Lower leg skin (tissue), 4 donors: ENCODE data around the gene CHMP5. TPM values are rescaled to one million over a fixed set of nuclear protein-coding genes. Genes with fewer than 3 reads are reported as not detected.
A peak's percentile ranks its signal among the peaks of the same experiment; 100 is the strongest.

Source experiments
- DNase-seq, 2 donors: peaks; one replicate each; pipeline ENCODE4 v3.0.0-alpha.2; 2019; ENCODE audit warnings: low spot score in 2 of 2
- H3K4me3 ChIP-seq: fragments of 200-600 bp; sonication (generic); 2 replicates; pipeline ENCODE4 v1.5.1; 2017; ENCODE audit warnings: mild to moderate bottlenecking, low read depth; ENCODE audit not compliant: poor library complexity, severe bottlenecking
- POLR2A ChIP-seq, 2 donors: fragments of 450-650 bp; IDR thresholded peaks; one replicate each; pipeline ENCODE4 v1.6.1; 2016 to 2017; ENCODE audit warnings: antibody characterized with exemption in 2 of 2, mild to moderate bottlenecking in 1 of 2, moderate library complexity in 1 of 2
- WGBS, 2 donors: methylation state at CpG; one replicate each; pipeline ENCODE4 v1.1.5; 2018; 5-methylcytosine and 5-hydroxymethylcytosine counted together
- intact Hi-C: fragments of 100-400 bp; cut with DNase I; formaldehyde crosslinking; loops from one replicate; pipeline ENCODE4 v1.15.0; 2023; ENCODE audit warnings: low total_unique reads
- total RNA-seq, 4 donors: library from RNA; depleted of rRNA; stranded (reverse); fragments of >200 nt; gene quantifications; one replicate each; pipeline ENCODE4 v1.1.0, GENCODE V29; 2016
- TF ChIP-seq, protein P1 (sequence below), 3 donors: fragments of 450-650 bp; IDR thresholded peaks; one replicate each; pipeline ENCODE4 v1.5.1; 2016; ENCODE audit warnings: antibody characterized with exemption in 3 of 3, mild to moderate bottlenecking in 3 of 3, moderate library complexity in 2 of 3

Gene CHMP5
- total RNA-seq, 4 donors from 2014 or later, result 55.3 to 81.5 (median 65.6) TPM

DNA sequence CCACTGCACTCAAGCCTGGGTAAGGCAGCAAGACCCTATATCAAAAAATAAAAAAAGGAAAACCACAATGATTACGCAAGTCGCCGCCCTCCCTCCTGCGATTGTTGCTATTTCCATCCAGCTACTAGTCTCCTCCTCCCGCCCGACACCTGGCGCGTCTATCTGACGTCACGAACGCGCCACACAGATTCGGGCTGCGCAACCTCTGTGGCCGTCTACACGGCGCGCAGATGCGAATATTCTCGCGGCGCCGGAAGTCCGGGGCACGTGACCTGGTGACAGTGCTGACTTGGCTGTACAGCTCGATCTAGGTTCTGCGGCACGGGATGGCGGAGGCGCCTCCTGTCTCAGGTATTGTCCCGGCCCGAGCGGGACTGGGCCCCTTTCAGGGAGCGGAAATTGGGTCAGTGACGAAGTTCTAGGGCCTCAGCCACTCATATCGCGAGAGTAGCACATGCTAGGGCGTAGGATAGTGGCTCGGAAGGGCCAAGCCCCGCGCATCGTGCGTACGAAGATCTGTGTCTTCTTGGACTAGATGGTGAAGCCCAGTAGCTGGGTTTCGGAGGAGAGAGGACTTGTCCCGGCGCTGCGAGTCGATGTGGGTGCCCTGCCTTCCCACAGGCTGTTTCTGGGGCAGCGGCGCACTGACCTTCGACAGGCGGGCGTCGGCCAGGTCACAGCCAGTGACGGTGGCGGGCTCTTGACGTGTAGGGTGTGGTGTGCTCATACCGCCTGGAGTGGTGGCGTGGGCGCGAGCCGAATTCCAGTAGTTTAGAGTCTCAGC is 25.6 kb downstream of the CHMP5 start, which contains the start of gene NFX1:
NFX1 (plus strand) TSS at position 270 of the 784 bp plus-strand sequence; CDS start at position 327, 57 bp downstream.
- intact Hi-C loops, result no loop called here
- H3K4me3 ChIP-seq, result peak within 1 kb of the TSS; percentile 68
- DNase-seq, result peak; percentile 98 to 100
- 0 to 1% methylated on average over 40 to 56 of the region's 63 CpGs for WGBS, 2 donors
- TF ChIP-seq, protein P1, sequence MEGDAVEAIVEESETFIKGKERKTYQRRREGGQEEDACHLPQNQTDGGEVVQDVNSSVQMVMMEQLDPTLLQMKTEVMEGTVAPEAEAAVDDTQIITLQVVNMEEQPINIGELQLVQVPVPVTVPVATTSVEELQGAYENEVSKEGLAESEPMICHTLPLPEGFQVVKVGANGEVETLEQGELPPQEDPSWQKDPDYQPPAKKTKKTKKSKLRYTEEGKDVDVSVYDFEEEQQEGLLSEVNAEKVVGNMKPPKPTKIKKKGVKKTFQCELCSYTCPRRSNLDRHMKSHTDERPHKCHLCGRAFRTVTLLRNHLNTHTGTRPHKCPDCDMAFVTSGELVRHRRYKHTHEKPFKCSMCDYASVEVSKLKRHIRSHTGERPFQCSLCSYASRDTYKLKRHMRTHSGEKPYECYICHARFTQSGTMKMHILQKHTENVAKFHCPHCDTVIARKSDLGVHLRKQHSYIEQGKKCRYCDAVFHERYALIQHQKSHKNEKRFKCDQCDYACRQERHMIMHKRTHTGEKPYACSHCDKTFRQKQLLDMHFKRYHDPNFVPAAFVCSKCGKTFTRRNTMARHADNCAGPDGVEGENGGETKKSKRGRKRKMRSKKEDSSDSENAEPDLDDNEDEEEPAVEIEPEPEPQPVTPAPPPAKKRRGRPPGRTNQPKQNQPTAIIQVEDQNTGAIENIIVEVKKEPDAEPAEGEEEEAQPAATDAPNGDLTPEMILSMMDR (IDR thresholded peaks at IDR 0.05), result no peak
- peak in 1 of 2 donors; percentile 42 for TF ChIP-seq POLR2A (IDR thresholded peaks at IDR 0.05)

DNA sequence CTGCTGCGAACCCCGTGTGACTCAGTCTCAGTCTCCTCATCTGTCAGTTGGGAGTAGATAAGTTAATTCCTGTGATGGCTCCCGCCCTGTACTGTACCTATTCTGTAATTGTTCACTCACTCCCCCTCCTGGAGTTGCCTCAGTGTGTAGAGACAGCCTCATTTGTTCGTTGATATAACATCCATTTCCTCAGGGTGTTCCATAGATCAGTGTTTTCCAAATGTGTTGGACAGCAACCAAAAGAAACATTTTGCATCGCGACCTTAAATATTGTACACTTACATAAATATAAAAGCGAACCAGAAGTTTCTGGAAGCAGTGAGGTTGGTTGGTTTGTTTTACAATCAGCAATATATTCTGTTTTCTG is 26.2 kb downstream of the CHMP5 start:
- TF ChIP-seq POLR2A (IDR thresholded peaks at IDR 0.05), result no peak
- TF ChIP-seq, protein P1 (IDR thresholded peaks at IDR 0.05), result no peak
- H3K4me3 ChIP-seq, result peak overlapping the region; percentile 68
- no peak for DNase-seq
- WGBS, 2 donors, result 6 to 13% methylated on average over 7 of the region's 7 CpGs
- intact Hi-C loops, result no loop called here

DNA sequence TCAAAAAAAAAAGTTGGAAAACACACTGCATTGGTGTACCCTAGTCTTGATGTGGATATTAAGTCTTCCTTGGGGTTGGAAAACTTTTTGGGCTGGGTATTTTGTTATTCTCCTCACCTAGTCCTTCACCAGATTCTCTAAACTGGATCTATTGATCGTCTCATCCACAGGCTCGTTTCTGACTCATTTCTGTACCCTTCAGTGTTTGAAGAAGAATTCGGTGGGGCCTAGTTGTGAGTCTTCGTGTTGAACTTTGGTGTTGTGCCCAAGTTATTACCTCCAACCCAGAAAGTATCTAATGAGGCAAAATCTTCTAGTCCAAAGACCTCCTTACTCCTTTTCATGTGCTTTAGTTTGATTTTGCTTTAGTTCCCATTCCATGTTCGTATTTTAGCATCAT is 27.1 kb downstream of the CHMP5 start:
- TF ChIP-seq, protein P1 (IDR thresholded peaks at IDR 0.05), result no peak
- TF ChIP-seq POLR2A (IDR thresholded peaks at IDR 0.05), result no peak
- H3K4me3 ChIP-seq, result no peak overlapping the region
- 83 to 86% methylated on average over 5 of the region's 5 CpGs for WGBS, 2 donors

DNA sequence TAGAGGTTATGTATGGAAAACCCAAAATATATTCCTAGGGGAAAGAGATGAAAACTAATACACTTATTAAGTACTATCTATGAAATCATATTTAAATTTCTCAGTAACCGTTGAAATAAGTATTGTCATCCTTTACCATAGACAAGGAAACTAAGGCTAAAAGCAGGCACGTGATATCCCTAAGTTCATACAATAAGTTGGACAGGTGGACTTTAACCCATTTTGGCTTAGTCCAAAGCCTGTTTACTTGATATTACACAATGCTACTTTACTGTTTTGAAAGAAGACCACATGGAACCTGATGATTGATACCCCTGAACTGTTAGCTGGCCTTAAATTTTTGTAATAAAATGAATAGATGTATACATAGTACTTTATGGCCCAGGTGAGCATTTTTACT is 28.9 kb downstream of the CHMP5 start:
- H3K4me3 ChIP-seq, result no peak overlapping the region
- intact Hi-C loops, result no loop called here
- 78 to 86% methylated on average over 2 of the region's 2 CpGs for WGBS, 2 donors
- DNase-seq, result no peak
- no peak for TF ChIP-seq POLR2A (IDR thresholded peaks at IDR 0.05)
- TF ChIP-seq, protein P1 (IDR thresholded peaks at IDR 0.05), result no peak

More for the DNA sequence above, 27.1 kb downstream of the CHMP5 start:
- no peak for DNase-seq
- intact Hi-C loops, result no loop called here

DNA sequence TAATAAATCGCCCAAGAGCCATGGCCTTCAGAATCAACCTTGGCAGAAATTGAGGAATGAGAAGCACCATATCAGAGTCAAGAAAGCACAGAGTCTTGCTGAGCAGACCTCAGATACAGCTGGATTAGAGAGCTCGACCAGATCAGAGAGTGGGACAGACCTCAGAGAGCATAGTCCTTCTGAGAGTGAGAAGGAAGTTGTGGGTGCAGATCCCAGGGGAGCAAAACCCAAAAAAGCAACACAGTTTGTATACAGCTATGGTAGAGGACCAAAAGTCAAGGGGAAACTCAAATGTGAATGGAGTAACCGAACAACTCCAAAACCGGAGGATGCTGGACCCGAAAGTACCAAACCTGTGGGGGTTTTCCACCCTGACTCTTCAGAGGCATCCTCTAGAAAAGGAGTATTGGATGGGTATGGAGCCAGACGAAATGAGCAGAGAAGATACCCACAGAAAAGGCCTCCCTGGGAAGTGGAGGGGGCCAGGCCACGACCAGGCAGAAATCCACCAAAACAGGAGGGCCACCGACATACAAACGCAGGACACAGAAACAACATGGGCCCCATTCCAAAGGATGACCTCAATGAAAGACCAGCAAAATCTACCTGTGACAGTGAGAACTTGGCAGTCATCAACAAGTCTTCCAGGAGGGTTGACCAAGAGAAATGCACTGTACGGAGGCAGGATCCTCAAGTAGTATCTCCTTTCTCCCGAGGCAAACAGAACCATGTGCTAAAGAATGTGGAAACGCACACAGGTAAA is 30.0 kb downstream of the CHMP5 start:
- intact Hi-C loops, result no loop called here
- H3K4me3 ChIP-seq, result no peak overlapping the region
- DNase-seq, result no peak
- TF ChIP-seq POLR2A (IDR thresholded peaks at IDR 0.05), result no peak
- TF ChIP-seq, protein P1 (IDR thresholded peaks at IDR 0.05), result no peak
- WGBS, 2 donors, result 90 to 92% methylated on average over 12 of the region's 12 CpGs
